AG10803 (cell line): ENCODE data around the gene ESR1.

Source experiments
- DNase-seq: peaks from one replicate; pipeline ENCODE4 v3.0.0; 2010; ENCODE audit warnings: low read depth
- H3K4me3 ChIP-seq: 2 replicates; pipeline ENCODE4 v1.5.1; 2011; ENCODE audit warnings: mild to moderate bottlenecking, low read length, control low read depth
- TF ChIP-seq, protein P1 (sequence below): conservative IDR thresholded peaks from 2 replicates; pipeline ENCODE4 v1.5.1; 2011; ENCODE audit warnings: mild to moderate bottlenecking, low read length, control low read depth, inconsistent platforms

Gene ESR1

DNA sequence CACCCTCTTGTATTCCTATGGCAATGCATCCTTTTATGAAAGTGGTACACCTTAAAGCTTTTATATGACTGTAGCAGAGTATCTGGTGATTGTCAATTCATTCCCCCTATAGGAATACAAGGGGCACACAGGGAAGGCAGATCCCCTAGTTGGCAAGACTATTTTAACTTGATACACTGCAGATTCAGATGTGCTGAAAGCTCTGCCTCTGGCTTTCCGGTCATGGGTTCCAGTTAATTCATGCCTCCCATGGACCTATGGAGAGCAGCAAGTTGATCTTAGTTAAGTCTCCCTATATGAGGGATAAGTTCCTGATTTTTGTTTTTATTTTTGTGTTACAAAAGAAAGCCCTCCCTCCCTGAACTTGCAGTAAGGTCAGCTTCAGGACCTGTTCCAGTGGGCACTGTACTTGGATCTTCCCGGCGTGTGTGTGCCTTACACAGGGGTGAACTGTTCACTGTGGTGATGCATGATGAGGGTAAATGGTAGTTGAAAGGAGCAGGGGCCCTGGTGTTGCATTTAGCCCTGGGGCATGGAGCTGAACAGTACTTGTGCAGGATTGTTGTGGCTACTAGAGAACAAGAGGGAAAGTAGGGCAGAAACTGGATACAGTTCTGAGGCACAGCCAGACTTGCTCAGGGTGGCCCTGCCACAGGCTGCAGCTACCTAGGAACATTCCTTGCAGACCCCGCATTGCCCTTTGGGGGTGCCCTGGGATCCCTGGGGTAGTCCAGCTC lies 292.1 kb downstream of the ESR1 start:
- no peak for DNase-seq
- TF ChIP-seq, protein P1, sequence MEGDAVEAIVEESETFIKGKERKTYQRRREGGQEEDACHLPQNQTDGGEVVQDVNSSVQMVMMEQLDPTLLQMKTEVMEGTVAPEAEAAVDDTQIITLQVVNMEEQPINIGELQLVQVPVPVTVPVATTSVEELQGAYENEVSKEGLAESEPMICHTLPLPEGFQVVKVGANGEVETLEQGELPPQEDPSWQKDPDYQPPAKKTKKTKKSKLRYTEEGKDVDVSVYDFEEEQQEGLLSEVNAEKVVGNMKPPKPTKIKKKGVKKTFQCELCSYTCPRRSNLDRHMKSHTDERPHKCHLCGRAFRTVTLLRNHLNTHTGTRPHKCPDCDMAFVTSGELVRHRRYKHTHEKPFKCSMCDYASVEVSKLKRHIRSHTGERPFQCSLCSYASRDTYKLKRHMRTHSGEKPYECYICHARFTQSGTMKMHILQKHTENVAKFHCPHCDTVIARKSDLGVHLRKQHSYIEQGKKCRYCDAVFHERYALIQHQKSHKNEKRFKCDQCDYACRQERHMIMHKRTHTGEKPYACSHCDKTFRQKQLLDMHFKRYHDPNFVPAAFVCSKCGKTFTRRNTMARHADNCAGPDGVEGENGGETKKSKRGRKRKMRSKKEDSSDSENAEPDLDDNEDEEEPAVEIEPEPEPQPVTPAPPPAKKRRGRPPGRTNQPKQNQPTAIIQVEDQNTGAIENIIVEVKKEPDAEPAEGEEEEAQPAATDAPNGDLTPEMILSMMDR, result no peak

DNA sequence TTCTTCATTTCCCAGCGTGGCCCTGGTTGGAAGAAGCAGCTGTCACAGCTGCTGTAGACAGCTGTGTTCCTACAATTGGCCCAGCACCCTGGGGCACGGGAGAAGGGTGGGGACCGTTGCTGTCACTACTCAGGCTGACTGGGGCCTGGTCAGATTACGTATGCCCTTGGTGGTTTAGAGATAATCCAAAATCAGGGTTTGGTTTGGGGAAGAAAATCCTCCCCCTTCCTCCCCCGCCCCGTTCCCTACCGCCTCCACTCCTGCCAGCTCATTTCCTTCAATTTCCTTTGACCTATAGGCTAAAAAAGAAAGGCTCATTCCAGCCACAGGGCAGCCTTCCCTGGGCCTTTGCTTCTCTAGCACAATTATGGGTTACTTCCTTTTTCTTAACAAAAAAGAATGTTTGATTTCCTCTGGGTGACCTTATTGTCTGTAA lies 292.7 kb downstream of the ESR1 start:
- TF ChIP-seq, protein P1, result no peak
- no peak overlapping the region for H3K4me3 ChIP-seq
- peak; percentile 25 for DNase-seq

More for the DNA sequence above, 292.1 kb downstream of the ESR1 start:
- H3K4me3 ChIP-seq, result no peak overlapping the region

DNA sequence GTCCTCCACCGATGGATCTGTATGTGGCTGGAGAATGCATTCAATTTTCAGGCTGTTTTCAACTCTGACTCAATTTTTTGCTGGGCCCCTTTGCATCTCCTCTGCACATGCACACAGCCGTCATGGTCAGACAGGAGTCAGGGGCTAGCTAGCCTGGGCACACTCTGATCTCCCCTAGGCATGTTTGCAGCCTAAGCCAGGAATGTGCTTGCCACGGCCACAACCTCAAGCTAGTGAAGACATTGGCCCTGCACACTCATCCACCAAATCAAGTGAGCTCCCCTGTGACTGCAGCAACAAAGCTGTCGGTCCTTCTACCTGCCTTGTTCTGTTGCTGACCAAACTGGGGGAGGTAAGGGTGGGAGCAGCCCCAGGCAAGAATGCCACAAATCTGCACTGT lies 300.5 kb downstream of the ESR1 start:
- no peak overlapping the region for H3K4me3 ChIP-seq
- DNase-seq, result no peak
- TF ChIP-seq, protein P1, result no peak

DNA sequence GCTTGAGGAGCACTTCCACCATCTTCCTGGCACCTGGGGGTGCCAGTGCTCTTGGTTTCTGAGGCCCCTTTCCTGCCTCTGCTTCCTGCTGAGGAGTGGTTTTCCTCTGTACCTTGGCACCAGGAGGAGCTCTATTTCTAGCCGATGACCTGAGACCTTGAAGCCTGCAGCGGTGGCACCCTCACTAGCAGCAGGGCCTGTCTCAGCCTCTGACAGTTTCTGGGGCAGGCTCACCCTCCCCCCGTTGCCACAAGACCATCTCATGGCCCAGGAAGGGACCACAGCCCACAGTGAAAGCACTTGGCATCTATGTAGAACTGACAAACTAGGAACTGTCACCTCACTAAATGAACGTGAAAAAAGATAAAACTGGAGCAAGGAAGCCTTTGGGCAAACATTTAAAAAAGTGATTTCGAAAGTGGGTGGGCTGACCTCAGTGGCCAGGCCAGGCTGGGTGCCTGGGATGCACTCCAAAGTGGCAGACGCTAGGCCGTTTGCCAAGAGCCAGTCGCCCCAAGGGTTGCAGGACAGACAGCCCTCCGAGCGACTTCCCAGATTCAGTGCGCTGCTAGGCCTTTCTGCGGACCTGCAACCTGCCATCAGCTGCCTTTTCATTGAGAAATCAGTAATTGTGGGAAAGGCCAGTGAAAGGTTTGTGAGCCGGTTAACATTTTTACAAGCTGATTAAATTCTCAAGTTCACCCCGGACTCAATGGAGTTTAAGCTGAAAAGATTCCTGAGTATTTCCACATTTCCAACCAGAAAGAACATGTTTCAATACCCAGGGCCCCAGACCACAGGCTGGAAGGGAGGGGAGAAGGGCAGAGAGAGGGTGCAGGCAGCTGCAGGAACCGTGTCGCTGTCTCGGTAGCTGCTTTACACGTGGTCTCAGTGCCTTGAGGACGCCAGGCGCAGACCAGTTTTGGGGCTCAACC lies 303.7 kb downstream of the ESR1 start:
- peak; percentile 86 for DNase-seq
- peak overlapping the region; percentile 12; the same call in 1 of the 2 replicates for H3K4me3 ChIP-seq
- TF ChIP-seq, protein P1, result no peak

DNA sequence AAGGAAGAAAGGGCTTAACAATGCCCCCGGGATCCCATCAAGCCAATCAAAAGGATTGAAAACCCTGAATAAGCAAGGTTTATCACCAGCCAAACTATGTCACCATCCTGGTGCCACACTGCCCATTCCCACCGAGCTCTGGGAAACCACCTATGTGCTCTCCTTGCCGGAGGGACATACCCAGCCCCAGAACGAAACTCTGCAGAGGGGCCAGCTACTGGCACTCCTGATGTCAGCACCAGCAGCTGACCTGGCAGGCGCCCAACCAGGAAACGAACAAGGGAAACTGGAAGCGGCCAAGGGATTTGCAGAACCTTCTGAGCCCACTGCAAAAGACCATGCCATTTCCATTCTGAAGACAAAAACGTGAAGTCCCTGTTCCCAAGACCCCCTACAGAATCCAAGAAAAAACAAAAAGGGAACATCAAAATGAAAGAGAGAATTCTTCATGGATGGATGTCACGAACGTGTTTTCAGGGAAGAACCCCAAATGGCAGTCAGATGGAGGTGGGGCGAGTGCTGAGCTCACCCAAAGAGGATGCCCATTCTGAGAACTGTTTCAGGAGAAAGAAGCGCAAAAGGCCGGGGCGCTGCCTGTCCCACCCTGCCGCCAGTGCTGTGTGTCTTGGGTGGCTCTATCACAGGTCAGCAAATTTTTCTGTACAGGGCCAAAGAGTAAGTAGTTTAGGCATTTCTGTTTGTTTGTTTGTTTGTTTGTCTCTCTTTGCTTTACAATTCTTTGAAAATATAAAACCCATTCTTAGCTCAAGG lies 305.2 kb downstream of the ESR1 start:
- no peak for DNase-seq
- TF ChIP-seq, protein P1, result no peak
- no peak overlapping the region for H3K4me3 ChIP-seq

DNA sequence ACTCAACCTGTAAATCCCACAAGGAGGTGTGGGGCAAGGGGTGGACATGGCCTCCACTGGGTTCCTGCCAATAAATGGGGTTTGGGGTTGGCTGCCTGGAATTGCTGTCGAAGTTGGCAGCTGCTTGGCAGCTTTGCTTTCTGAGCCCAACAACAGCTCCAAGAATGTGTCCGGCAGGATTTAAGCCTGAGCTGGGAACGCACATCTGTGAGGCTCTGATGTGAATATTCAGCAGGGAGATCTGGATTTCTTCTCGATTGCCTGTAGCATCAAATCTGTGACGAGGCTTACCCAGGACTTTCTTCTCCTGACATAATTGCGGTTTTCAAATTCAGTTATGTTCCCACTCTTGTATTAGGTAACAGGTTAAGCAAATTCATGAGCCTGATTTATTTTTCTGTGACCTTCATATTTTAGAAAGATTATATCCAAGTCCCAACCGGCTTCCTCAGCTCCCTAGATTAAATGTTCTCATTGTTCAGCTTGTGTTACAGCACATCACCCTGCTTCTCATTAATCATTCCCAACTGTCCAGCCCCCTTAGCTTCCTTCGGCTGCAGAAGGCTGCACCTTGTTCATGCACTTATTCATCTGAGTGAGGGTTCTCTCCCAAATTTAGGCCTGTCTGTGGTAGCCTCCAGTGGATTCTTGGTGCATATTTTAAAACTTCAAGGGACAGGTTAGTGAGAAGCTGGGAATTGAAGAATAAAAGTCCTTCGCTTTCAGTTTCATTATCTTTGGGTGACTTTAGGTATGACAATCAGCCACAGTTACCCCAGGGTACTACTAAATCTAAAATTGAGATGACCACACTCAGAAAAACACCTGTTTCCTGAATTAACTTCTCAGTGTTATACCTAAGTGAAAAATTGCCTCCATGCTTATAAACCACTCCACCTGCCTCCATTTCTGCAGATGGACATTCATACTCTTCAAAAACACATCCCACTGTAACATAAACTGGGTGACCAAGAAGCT lies 310.0 kb downstream of the ESR1 start:
- TF ChIP-seq, protein P1, result no peak
- peak; percentile 73 for DNase-seq
- no peak overlapping the region for H3K4me3 ChIP-seq
